Body of pancreas (tissue), 4 donors: ENCODE results near the gene GSDME.

ENCODE experiments used
- POLR2A ChIP-seq, 3 donors: fragments of 450-650 bp; IDR thresholded peaks; one replicate each; pipeline ENCODE4 v1.6.1; 2016; ENCODE audit warnings: antibody characterized with exemption in 3 of 3, mild to moderate bottlenecking in 2 of 3
- TF ChIP-seq, protein P1 (sequence below), 7 experiments: fragments of 450-650 bp in 4 of 7; fragments of 200-600 bp in 3 of 7; sonication (generic) in 3 of 7; IDR thresholded peaks; one replicate each; pipeline ENCODE4 v1.5.1; 2016 to 2019; ENCODE audit warnings: antibody characterized with exemption in 7 of 7

DNA sequence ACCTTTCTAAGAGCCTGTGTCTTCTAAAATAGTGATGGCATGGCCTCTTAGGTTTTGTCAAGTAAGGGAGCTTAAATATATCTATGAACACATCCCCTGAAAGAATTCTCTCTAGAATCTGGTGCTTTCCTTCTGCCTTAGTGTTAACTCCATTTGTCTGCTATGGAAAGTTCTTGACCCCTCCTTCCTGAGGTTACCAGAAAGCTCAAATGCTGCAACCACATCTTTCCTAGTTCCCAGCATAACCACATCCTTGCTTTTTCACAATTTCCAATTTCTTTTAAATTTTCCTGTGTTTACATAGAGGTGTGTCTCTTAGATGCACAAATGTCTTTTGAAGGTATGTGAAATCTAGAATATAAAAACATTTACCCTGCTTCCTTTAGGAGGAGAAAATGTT is 16.4 kb upstream of the GSDME start:
- TF ChIP-seq, protein P1, sequence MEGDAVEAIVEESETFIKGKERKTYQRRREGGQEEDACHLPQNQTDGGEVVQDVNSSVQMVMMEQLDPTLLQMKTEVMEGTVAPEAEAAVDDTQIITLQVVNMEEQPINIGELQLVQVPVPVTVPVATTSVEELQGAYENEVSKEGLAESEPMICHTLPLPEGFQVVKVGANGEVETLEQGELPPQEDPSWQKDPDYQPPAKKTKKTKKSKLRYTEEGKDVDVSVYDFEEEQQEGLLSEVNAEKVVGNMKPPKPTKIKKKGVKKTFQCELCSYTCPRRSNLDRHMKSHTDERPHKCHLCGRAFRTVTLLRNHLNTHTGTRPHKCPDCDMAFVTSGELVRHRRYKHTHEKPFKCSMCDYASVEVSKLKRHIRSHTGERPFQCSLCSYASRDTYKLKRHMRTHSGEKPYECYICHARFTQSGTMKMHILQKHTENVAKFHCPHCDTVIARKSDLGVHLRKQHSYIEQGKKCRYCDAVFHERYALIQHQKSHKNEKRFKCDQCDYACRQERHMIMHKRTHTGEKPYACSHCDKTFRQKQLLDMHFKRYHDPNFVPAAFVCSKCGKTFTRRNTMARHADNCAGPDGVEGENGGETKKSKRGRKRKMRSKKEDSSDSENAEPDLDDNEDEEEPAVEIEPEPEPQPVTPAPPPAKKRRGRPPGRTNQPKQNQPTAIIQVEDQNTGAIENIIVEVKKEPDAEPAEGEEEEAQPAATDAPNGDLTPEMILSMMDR (IDR thresholded peaks at IDR 0.05), result no peak
- no peak for TF ChIP-seq POLR2A (IDR thresholded peaks at IDR 0.05)
